ENCODE data around the gene MRPL22. TPM values are rescaled to one million over a fixed set of nuclear protein-coding genes. Genes with fewer than 3 reads are reported as not detected.
A peak's percentile ranks its signal among the peaks of the same experiment; 100 is the strongest.
"Not testable (repeated sequence)": the region's sequence is repeated elsewhere in the genome, so short reads cannot be mapped to it uniquely, and the experiment has no call there.

Gene MRPL22
- total RNA-seq (2014; rRNA removed): 17.8 and 19.7 TPM in 2 replicates
- 52.5 TPM for polyA plus RNA-seq (2012)

DNA sequence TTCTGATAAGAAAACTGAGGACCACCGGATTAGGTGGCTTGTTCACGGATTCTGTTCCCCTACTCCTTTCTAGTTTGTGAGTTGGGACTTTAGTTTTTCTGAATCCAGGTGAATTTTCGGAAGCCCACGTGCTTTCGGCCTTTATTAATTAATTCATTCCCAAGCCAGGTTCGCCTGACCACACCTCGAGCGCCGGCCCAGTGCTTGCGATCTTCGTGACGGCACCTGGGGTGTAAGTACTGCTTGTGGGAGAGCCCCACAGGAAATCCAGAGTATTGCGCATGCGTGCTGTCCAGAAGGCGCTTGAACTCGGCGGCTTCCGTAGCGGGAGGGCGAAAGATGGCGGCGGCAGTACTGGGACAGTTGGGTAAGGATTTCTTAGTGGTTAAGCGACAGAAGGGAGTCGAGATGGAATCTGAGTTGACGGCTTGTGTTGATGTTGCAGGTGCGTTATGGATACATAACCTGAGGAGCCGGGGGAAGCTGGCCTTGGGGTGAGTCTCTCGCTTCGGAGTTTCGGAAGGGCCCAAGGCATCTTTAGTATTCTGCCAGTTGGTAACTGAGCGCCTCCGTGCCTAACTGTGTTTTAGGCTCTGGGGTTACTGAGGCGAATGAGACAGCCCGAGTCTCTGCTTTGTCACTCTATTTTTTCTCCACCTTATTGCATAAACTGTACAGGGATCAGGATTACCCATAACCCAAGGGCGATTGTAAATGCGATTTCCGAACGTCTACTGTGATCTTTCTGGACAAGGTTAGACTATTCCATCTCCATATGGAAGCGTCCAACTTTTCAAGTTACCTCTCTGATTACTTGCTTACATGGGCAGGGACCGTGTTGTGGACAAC, at the start of gene MRPL22:
Gene MRPL22 (plus strand): TSS at position 302 of the 849 bp plus-strand sequence. CDS start 38 bp downstream, at position 340.
- DNase-seq (ENCODE audit: low read depth): peak; percentile 89

DNA sequence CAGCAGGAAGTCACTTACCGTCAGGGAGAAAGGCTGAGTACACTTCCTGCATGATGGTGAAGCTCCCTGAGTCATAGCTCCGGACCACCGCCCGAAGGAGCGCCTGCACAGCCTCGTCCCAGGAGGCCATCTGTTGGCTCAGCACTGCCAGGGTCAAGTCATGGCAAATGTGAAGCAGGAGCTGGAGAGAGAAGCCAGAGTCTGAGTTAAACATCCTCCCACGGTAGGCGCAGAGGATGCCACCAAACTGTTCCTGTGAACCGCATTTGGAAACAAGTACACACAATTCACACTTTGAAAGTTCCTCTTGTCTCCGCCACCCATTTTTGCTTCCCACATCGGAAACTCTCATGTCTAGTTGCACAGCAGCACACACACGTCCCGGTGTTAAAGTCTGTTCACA, 48.5 kb upstream of the MRPL22 start:
- DNase-seq (ENCODE audit: low read depth): no peak

DNA sequence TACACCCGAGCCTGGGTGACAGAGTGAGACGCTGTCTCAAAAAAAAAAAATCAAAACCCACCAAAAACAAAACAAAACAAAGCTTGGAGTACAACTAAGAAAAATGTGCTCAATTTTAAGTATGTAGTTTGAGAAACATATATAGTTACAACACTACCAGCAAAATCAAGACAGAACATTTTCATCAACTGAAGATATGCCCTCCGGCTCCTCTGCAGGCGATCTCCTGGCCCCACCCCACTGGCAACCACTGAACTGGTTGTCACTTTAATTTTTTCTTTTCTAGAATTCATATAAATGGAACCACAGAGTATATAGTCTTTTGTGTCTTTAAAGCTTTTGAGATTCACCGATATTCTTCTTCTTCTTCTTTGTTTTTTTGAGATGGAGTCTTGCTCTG, 47.5 kb upstream of the MRPL22 start:
- DNase-seq (ENCODE audit: low read depth): no peak

- DNase-seq (ENCODE audit: low read depth): no peak
Observed at GRCh38 chr5:154895606-154896561, 45.0 kb upstream of the MRPL22 start.

DNA sequence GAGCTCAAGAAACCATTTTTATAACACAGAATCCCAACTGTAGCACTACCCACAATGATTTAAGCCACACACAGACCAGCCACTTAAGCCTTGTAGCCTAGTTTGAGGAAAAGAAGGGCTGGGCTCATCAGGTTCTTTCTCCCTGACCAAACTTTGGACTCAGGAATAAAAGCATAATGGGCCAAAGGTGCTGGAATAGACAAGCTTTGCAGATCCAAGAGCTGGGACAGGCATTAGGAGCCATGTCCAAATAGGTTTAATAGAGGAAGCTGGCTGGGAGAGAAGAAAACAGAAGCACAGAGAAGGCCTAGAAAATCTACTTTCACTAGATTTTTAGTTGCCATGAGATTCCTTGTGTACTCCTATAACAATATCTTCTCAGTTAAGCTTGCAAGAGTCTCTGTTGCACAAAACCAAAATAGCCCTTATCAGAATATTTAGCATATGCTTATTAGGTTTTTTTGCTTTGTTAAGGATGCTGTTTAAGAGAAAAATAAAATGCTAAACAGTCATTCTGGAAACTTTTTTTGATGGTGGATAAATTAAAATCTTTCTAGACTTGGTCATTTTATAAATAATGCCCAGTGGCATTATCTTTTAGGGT, 44.2 kb upstream of the MRPL22 start:
- DNase-seq (ENCODE audit: low read depth): no peak

DNA sequence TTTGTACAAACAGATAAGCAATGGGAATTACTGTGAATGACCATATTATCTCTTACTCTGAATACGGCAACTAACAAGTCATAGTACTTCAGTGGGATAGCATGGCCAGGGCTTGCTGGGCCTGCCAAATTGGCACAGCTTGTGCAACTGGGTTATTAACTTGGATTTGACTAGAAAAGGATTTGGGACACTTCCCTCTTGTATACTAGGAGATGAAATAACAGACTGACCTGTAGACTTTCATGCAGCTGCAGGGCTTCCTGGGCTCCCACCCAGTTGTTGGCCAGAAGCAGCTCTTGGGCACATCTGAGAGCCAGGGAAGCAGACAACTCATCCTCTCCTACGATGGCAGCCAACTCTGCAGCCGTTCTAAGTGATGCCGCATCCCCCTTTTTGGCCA, 42.7 kb upstream of the MRPL22 start:
- DNase-seq (ENCODE audit: low read depth): no peak

DNA sequence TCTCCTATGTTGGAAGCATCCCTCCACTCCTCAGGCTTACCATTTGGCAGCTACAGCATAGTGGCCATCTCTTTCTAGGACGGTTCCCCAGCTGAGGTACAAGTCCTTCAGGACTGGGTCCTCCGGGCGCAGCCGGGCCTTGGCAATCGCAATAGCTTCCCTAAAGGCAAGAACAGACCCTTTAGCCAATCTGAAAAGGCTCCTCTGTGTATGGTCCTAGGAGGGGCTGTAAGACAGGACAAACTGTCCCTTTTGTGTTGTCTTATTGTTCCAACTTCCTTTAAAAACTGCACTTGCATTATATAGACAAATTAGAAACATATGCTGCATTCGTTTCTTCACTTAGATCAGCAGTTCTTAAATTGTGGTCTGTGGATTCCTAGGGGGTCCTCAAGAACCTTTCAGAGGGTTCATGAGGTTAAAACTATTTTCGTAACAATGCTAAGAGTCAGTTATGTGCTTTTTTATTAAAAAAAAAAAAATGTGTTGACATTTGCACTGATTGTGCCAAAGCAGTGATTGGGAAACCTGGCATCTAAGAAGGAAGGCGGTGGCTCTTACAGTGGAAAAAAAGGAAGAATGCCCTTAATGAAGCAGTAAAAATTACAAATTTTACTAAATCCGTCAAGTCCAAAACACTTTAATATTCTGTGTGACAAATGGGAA, 41.6 kb upstream of the MRPL22 start:
- DNase-seq (ENCODE audit: low read depth): no peak

GRCh38 chr5:154900066-154900465, 40.8 kb upstream of the MRPL22 start:
- DNase-seq (ENCODE audit: low read depth): no peak

DNA sequence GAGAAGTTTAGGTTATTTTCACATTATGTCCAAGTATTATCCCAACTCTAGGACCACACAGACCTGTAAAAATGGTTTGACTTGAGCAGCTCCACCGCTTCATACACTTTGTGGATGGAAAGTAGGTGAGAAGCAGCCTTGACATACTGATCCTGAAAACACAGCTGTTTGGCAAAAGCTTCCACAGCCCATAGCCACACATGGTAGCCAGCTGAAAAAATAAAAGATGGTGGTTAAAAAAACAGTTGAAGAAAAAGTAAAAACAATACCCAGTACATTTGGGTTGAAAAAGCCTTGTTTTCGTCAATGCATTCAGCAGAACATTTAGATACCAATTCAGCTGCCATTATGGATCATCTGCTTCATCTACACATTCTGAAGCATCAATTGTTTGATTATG, 39.6 kb upstream of the MRPL22 start:
- peak; percentile 88 for DNase-seq (ENCODE audit: low read depth)

DNA sequence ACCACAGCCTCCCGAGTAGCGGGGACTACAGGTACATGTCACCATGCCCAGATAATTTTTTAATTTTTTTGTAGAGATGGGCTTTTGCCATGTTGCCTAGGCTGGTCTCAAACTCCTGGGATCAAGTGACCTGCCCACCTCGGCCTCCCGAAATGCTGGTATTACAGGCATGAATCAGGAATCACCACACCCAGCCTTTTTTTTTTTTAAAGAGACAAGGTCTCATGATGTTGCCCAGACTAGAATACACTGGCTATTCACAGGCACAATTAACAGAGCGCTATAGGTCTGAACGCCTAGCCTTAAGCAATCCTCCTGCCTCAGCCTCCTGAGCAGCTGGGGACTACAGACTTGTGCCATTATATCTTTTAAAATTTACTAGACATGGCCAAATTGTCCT, 39.0 kb upstream of the MRPL22 start:
- DNase-seq (ENCODE audit: low read depth): peak; percentile 37

- not testable (repeated sequence) for DNase-seq (ENCODE audit: low read depth)
Observed at GRCh38 chr5:154905601-154906000, 35.3 kb upstream of the MRPL22 start.

DNA sequence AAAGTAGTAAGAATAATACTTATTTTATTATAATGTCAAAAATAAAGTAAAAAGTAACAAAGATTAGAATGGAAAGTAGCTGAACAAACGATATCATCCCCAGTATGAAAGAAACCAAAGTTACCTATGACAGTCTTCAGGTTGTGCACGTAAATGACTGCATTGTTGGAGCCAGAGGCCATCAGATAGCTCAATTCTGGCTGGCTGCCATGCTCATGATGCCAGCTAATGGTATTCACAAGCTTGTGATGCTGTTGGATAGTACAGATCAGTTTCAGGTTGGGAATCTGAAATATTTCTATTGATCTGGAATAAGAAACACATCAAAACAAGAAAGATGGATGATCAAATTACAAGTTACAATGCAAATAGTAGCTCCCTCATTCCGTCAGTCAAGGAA, 24.0 kb upstream of the MRPL22 start:
- no peak for DNase-seq (ENCODE audit: low read depth)

GRCh38 chr5:154917757-154918156, 23.1 kb upstream of the MRPL22 start:
- DNase-seq (ENCODE audit: low read depth): no peak

DNA sequence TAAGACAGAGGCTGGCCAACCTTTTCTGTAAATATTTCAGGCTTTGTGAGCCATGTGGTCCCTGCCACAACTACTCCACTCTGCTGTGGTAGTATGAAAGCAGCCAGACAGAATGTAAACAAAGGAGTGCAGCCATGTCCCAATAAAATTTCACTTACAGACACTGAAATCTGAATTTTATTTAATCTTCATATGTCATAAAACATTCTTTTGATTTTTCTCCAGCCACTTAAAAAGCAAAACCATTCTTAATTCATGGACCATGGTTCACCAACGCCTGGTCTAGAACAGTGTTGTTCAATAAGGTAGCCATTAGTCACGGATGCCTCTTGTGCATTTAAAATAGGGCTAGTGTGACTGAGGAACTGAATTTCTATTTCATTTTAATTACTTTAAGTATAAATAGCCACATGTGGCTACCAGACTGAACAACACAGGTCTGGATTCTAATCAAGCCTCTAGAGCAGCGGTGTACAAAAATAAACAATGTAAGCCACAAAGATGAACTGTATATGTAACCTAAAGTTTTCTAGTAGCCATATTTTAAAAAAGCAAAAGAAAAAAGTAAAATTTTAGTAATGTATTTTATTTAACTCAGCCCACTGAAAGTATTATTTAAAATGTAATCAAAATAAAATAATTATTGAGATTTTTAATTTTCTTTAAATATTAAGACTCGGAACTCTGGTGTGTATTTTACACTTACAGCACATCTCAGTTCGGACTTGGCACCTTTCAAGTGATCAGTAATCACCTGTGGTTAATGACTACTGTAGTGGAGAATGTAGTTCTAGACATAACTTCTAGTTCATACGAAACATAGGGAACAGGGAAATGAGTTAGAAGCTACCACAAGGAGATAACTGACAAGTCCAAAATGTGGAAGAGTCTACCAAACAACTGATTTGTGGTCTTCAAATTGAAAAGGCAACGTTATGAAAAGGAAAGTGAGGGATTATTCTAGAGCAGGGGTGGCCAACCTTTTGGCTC, 17.1 kb upstream of the MRPL22 start:
- DNase-seq (ENCODE audit: low read depth): no peak

- no peak for DNase-seq (ENCODE audit: low read depth)
Observed at GRCh38 chr5:154933537-154933936, 7.3 kb upstream of the MRPL22 start.

- no peak for DNase-seq (ENCODE audit: low read depth)
Observed at GRCh38 chr5:154934881-154935280, 6.0 kb upstream of the MRPL22 start.

- peak; percentile 18 for DNase-seq (ENCODE audit: low read depth)
Observed at GRCh38 chr5:154937186-154937717, 3.6 kb upstream of the MRPL22 start.

GRCh38 chr5:154937718-154938466, 3.0 kb upstream of the MRPL22 start, which contains the start of gene GEMIN5:
GEMIN5 (minus strand) TSS chr5:154938211; CDS start chr5:154938133, 78 bp downstream.
- peak; percentile 80 for DNase-seq (ENCODE audit: low read depth)

DNA sequence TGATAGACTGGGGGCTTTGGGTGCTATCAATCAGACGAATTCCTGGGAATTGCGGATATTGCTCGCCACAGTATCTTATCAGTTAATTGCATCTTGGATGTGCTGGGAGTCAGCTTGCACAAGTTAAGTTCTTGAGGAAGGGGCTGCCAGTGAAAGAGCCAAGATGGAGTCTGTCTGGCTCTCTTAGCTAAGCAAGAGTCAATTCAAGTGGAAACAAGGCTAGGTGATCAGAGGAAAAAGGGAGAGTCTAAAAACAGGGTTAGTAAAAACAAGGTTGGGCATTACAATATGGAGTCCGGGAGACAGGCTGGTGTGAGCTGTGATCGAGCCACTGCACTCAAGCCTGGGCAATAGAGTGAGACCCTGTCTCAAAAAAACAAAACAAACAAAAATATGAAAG, 1.5 kb upstream of the MRPL22 start:
- not testable (repeated sequence) for DNase-seq (ENCODE audit: low read depth)

Data from LHCN-M2 (cell line).